Measurements from ENCODE around the gene PSME4. TPM values are rescaled to one million over a fixed set of nuclear protein-coding genes. Genes with fewer than 3 reads are reported as not detected.

The PSME4 gene
- total and polyA plus RNA-seq, 2 of the 13 experiments (the other 11 are each of a cell fraction or from before 2014, with no cell fraction given): 52.1 to 77.8 TPM

DNA sequence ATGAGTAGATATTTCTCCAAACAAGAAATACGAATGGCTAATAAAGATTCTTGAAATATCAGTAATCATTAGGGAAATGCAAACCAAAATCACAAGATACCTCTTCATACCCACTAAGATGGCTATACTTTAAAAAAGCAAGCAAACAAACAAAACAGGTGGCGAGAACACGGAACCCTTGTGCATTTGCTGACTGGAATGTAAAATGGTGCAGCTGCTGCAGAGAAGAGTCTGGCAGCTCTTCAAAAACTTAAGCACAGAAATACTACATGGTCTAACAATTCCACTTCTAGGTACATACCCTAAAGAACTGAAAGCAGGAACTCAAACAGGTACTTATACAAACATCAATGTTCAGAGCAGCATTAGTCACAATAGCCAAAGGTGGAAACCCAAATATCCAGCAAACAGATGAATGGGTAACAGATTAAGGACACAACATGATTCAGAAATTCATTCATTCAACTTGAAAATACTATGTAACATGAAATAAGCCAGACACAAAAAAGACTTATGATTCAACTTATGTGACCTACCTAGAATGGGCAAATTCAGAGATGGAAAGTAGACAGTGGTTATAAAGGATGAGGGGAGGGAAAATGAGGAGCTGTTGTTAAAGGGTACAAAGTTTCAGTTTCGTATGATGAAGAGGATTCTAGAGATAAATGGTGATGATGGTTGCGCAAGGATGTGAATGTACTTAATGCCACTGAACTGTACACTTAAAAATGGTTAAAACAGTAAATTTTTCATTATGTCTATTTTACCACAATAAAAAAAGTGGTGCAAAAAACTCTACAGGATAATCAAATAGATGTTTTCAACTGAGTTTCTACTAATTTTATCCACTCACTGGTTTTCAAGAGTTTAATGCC lies 84.2 kb downstream of the PSME4 start:
- TF ChIP-seq ZNF484 (CRISPR knock-in tag; IDR thresholded peaks at IDR 0.05; ENCODE audit: borderline replicate concordance, low read depth) (no peak), CEBPB (IDR thresholded peaks at IDR 0.05; ENCODE audit: borderline replicate concordance, low read depth, low read length) (peak; percentile 82), CEBPG (CRISPR knock-in tag; IDR thresholded peaks at IDR 0.05) (peak; percentile 32)
- Histone ChIP-seq H3K79me2 (ENCODE audit: insufficient read depth, low read length) (no peaks in the 10 kb centered on the region), H3K27ac (ENCODE audit: extremely low read length, insufficient read depth, low read length) (no peak overlapping the region), H3K36me3 (replicated peaks in 1 of 2; ENCODE audit: control insufficient read depth in 1 of 2, insufficient read depth in 2 of 2, low read length in 2 of 2) (peaks cover 38 to 92% of the 10 kb centered on the region in 2 experiments), H4K20me1 (ENCODE audit: insufficient read depth, low read length) (no peaks in the 10 kb centered on the region), H3K4me3 (replicated peaks in 1 of 3; ENCODE audit: insufficient read depth in 1 of 3, low read depth in 2 of 3, low read length in 3 of 3) (no peak overlapping the region), H2AFZ (ENCODE audit: low read length) (no peak overlapping the region), H3K27me3 (ENCODE audit: control insufficient read depth in 1 of 2, insufficient read depth in 2 of 2, low read length in 2 of 2) (no peaks in the 10 kb centered on the region), H3K9ac (ENCODE audit: insufficient read depth, low read depth, low read length) (no peak overlapping the region), H3K4me2 (ENCODE audit: low read depth, low read length) (no peak overlapping the region), H3K4me1 (ENCODE audit: insufficient read depth, low read length) (no peaks in the 10 kb centered on the region), H3K9me3 (ENCODE audit: low read length) (no peaks in the 10 kb centered on the region)
- DNase-seq (ENCODE audit: low spot score) (no peak), ATAC-seq (no peak), FAIRE-seq (peak; percentile 28)
- intact Hi-C loops (cut with micrococcal nuclease; ENCODE audit: unreplicated experiment): no loop called here
- POLR2A ChIA-PET: no interaction called here
- CTCF ChIA-PET (ENCODE audit: low intra/inter-chr PET ratio, low total read pairs): no interaction called here
- WGBS (ENCODE audit: low lambda C conversion rate): 94% methylated on average over 5 of the region's 5 CpGs
- in situ Hi-C loops (cut with HindIII; ENCODE audit: extremely low pct_ligation_motif_present, low pct_unique_long_range_greater_than_20kb): no loop called here
- no TSS peak for BruUV-seq (replicated peaks)

DNA sequence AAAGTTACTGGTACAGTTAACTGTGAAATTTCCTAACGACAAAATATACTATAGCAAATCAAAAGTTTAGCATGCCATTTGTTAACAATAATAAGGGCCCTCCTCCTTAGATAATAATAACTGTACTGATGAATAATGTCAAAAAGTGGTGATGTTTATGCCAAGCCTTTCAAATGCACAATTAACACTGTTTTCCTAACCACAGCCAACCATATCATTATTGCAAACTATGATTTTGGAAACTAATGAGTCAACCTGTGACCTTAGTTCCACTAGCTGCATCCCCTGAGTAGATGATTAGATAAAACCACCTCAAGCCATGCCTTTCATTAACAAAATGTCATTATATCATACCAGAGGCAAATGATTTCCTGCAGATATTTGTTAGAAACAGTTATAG lies 85.9 kb downstream of the PSME4 start:
- no peak overlapping the region for H3K4me3 ChIP-seq (replicated peaks in 1 of 3; ENCODE audit: insufficient read depth in 1 of 3, low read depth in 2 of 3, low read length in 3 of 3)
- H3K4me2 ChIP-seq (ENCODE audit: low read depth, low read length): no peak overlapping the region
- no peak for FAIRE-seq
- BruUV-seq (replicated peaks): no TSS peak
- H3K27ac ChIP-seq (ENCODE audit: extremely low read length, insufficient read depth, low read length): no peak overlapping the region
- H3K4me1 ChIP-seq (ENCODE audit: insufficient read depth, low read length): no peaks in the 10 kb centered on the region
- peaks cover 41 to 91% of the 10 kb centered on the region in 2 experiments for H3K36me3 ChIP-seq (replicated peaks in 1 of 2; ENCODE audit: control insufficient read depth in 1 of 2, insufficient read depth in 2 of 2, low read length in 2 of 2)
- H4K20me1 ChIP-seq (ENCODE audit: insufficient read depth, low read length): no peaks in the 10 kb centered on the region
- POLR2A ChIA-PET: no interaction called here
- in situ Hi-C loops (cut with HindIII; ENCODE audit: extremely low pct_ligation_motif_present, low pct_unique_long_range_greater_than_20kb) (no loop called here), intact Hi-C loops (cut with micrococcal nuclease; ENCODE audit: unreplicated experiment) (no loop called here)
- H3K27me3 ChIP-seq (ENCODE audit: control insufficient read depth in 1 of 2, insufficient read depth in 2 of 2, low read length in 2 of 2): no peaks in the 10 kb centered on the region
- no peak overlapping the region for H2AFZ ChIP-seq (ENCODE audit: low read length)
- 100% methylated on average over 1 of the region's 1 CpG for WGBS (ENCODE audit: low lambda C conversion rate)
- no peak for DNase-seq (ENCODE audit: low spot score)
- no peak for ATAC-seq
- CTCF ChIA-PET (ENCODE audit: low intra/inter-chr PET ratio, low total read pairs): no interaction called here
- H3K79me2 ChIP-seq (ENCODE audit: insufficient read depth, low read length): no peaks in the 10 kb centered on the region
- no peak overlapping the region for H3K9ac ChIP-seq (ENCODE audit: insufficient read depth, low read depth, low read length)
- H3K9me3 ChIP-seq (ENCODE audit: low read length): no peaks in the 10 kb centered on the region
- TF ChIP-seq ZNF160 (CRISPR knock-in tag; IDR thresholded peaks at IDR 0.05) (no peak), RFX3 (CRISPR knock-in tag; IDR thresholded peaks at IDR 0.05) (no peak), ZMYM4 (CRISPR knock-in tag; IDR thresholded peaks at IDR 0.05) (no peak), ZNF841 (CRISPR knock-in tag; IDR thresholded peaks at IDR 0.05; ENCODE audit: borderline replicate concordance) (no peak), ZNF251 (CRISPR knock-in tag; IDR thresholded peaks at IDR 0.05) (no peak), TBX2 (CRISPR knock-in tag; IDR thresholded peaks at IDR 0.05; ENCODE audit: borderline replicate concordance) (no peak), ZNF747 (CRISPR knock-in tag; IDR thresholded peaks at IDR 0.05; ENCODE audit: borderline replicate concordance) (no peak)
- TF ChIP-seq, protein P1, sequence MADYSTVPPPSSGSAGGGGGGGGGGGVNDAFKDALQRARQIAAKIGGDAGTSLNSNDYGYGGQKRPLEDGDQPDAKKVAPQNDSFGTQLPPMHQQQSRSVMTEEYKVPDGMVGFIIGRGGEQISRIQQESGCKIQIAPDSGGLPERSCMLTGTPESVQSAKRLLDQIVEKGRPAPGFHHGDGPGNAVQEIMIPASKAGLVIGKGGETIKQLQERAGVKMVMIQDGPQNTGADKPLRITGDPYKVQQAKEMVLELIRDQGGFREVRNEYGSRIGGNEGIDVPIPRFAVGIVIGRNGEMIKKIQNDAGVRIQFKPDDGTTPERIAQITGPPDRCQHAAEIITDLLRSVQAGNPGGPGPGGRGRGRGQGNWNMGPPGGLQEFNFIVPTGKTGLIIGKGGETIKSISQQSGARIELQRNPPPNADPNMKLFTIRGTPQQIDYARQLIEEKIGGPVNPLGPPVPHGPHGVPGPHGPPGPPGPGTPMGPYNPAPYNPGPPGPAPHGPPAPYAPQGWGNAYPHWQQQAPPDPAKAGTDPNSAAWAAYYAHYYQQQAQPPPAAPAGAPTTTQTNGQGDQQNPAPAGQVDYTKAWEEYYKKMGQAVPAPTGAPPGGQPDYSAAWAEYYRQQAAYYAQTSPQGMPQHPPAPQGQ (CRISPR knock-in tag; IDR thresholded peaks at IDR 0.05; ENCODE audit: borderline replicate concordance): no peak

Data from HepG2 (cell line).